ENCODE data around the gene VARS2. TPM values are rescaled to one million over a fixed set of nuclear protein-coding genes. Genes with fewer than 3 reads are reported as not detected.

Gene VARS2
- total RNA-seq, 1 donor from 2014 or later = 28.1 TPM

DNA sequence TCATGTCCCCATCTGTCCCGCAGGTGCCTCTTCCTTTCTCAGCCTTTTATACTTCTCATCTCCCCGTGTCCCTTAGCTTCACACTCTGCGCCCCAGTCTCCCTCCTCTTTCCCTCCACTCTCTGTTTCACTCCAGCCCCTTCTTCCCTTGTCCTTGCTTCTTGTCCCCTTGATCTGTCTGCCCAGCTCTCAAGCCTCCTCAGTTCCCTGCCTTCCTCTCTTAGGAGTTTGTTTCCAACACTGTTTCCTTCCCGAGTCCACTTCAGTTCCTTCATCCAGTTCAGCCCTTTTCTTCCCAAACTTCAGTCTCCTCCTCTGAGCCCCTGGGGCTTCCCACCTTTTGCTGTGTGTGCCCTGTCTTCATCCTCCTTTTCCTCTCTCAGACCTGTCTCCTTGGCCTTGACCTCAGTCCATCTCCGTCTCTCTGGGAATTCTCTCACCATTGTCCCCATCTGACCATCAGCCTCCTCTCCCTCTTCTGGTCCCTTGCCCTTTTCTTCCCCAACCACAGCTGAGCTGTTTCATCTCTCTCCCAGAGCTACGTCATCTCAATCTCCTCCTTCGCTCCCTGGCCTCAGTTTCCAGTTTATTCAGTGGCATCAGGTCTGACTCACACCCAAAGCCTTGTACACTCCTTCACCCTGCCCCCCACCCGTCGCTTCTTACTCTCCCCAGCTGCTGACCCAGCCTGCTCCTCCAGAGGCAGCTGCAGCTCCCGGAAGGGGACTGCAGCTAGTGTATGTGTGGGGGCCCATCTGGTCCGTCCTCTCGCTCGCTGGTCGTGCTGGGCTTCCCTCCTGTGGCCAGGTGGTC is 32.4 kb upstream of the VARS2 start:
- no peak overlapping the region for H3K4me3 ChIP-seq (ENCODE audit: low read depth, low read length)
- no peak for DNase-seq (ENCODE audit: low read depth)
- TF ChIP-seq, protein P1, sequence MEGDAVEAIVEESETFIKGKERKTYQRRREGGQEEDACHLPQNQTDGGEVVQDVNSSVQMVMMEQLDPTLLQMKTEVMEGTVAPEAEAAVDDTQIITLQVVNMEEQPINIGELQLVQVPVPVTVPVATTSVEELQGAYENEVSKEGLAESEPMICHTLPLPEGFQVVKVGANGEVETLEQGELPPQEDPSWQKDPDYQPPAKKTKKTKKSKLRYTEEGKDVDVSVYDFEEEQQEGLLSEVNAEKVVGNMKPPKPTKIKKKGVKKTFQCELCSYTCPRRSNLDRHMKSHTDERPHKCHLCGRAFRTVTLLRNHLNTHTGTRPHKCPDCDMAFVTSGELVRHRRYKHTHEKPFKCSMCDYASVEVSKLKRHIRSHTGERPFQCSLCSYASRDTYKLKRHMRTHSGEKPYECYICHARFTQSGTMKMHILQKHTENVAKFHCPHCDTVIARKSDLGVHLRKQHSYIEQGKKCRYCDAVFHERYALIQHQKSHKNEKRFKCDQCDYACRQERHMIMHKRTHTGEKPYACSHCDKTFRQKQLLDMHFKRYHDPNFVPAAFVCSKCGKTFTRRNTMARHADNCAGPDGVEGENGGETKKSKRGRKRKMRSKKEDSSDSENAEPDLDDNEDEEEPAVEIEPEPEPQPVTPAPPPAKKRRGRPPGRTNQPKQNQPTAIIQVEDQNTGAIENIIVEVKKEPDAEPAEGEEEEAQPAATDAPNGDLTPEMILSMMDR (conservative IDR thresholded peaks at IDR 0.05; ENCODE audit: low read depth, low read length) = no peak

DNA sequence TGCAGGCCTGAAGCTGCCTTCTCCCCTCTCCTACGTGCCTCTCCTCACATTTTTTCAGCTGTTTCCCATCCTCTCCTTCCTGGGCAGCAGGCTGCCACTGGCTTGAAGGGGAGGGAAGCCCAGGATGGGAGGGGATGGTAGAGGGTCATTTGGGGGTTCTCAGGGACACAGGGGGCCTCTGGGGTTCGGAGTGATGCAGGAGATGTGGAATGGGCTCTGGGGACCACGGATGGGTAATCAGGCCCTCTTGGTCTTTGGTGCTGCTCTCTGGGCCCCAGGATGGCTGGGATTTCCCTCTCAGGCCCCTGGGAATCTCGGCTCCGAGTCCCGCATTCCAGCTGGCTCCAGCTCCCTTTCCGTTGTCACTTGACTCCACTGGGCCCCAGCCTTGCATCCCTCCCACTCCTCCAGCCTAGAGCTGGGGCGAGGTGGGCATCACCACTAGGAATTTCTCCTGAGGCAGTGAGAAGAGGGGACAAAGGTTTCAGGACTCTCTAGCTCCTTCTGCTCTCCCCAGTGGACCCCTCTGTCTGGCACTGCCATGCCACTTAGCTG is 31.8 kb upstream of the VARS2 start:
- DNase-seq (ENCODE audit: low read depth) = no peak
- TF ChIP-seq, protein P1 (conservative IDR thresholded peaks at IDR 0.05; ENCODE audit: low read depth, low read length) = no peak
- H3K4me3 ChIP-seq (ENCODE audit: low read depth, low read length) = peak overlapping the region; percentile 62

DNA sequence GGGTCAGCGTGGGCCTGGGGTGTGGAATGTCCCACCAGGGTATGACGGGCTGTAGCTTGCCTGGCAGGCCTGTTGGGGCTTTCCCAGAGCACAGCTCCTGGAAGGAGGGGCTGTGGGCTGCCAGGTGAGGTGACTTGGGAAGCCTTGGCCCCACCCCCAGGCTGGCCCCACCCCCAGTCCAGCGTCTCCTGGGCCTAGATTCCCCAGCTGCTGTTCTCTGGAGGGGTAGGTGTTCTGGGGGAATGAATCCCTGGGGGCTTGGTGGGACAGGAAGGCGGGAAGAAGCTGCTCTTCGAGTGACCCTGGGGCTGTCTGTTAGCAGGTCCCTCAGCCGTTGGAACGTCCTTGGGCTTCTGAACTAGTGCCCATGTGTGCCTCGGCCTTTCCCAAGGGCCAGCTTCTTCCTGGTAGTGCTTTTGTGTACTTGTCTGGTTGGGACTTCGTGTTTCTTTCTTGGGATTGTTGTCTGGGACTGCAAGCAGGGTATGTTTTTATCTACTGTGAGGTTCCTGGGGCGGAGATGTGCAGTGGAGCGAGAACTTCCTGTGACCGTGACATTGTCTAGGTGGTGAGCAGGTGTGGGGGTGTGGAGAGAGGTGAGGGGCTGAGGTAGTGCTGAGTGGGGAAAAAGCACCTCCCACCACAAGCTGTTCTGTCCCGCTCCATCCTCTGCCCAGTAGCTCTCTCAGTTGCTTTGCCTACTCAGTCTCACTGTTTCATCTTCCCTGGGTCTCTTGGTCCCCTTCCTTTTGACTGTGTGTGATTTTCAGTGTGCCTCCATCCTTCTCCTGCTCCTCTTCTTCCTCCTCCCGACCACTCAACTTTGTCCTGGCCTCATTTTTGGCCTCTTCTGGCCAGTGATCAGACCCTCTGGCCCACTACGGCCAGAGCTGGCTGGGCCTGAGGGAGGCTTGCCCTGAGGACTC is 31.0 kb upstream of the VARS2 start:
- TF ChIP-seq, protein P1 (conservative IDR thresholded peaks at IDR 0.05; ENCODE audit: low read depth, low read length) = no peak
- no peak for DNase-seq (ENCODE audit: low read depth)
- H3K4me3 ChIP-seq (ENCODE audit: low read depth, low read length) = peak overlapping the region; percentile 62

DNA sequence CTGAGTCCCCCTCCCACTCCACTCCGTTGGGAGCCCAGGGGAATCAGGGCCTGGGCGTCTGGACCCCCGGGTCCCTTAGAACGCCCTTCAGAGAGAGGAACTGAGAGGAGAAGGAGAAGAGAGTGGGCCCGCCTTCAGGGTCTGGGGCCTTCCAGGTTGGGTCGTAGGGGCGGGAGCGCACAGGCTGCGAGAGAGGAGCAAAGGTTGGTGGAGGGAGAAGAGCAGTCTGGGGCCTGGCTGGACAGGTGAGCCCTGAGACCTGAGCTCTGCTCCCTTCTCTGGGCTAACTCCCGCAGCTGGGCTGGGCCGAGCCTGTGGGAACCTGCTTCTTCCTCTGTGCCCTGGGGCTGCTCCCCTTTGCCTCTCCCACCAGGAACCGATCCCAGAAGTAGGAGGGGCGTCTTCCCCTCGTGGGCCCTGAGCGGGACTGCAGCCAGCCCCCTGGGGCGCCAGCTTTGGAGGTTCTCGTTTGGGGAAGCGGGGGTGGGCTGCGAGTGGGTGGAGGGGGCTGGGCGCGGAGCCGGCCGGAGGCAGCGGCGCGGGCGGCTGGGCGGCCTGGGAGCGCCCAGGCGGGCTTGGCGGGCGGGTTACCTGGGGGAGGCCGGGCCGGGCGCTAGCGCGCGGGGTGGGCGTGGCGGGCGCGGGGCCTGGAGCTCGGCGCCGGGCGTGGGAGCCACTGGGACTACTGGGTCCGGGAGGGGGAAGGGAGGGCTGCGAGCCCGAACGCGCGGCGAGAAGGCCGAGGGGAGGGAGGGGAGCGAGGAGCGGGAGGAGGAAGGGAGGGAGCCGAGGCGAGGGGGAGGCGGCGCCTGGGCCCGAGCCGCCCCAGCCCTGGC is 30.1 kb upstream of the VARS2 start, which contains the start of gene DDR1:
TSS of gene DDR1 (plus strand) at position 835 of the 836 bp plus-strand sequence. CDS start 4,211 bp downstream, outside the sequence.
- TF ChIP-seq, protein P1 (conservative IDR thresholded peaks at IDR 0.05; ENCODE audit: low read depth, low read length) = no peak
- peak within 1 kb of the TSS; percentile 62 for H3K4me3 ChIP-seq (ENCODE audit: low read depth, low read length)
- DNase-seq (ENCODE audit: low read depth) = no peak

DNA sequence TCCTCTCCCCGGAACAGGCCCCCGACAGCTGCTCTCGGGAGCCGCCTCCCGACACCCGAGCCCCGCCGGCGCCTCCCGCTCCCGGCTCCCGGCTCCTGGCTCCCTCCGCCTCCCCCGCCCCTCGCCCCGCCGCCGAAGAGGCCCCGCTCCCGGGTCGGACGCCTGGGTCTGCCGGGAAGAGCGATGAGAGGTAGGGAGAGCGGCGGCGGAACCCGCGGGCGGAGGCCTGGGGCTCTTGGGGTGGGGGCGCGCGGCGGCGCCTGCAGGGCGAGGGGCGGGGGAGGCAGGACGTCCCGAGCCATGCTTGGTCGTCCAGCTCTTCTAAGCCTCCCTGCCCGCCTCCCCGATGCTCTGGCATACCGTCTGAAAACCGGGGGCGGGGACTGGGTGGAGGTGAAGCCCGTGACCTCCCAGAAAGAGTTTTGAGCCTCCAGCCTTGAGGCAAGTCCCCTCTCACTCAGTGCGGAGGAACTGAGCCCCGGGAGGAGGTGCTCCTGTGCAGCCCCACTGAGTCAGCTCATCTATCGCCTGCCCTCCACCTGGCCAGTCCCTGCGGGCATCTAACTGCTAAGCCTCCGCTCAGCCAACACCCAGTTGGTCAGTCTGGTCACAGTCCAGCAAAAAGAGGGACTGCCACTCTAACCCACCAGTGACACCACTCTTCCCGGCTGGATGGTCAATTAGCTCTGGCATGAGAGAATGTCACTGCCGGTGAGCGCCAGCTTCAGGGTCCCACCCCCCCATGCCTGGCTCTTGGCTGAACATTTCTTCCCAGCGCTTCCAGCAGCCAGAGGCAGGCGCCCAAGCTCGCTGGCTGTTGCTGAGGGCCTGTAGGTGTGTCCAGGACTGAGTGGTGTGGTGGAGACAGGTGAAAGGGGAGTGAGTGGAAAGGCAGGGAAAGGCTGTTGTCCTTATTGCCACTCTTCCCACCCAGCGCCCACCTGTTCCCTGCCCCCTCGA is 29.2 kb upstream of the VARS2 start:
- H3K4me3 ChIP-seq (ENCODE audit: low read depth, low read length) = peak overlapping the region; percentile 62
- no peak for DNase-seq (ENCODE audit: low read depth)
- TF ChIP-seq, protein P1 (conservative IDR thresholded peaks at IDR 0.05; ENCODE audit: low read depth, low read length) = no peak
